H9 (cell line): ENCODE results near the gene P2RX6. TPM values are rescaled to one million over a fixed set of nuclear protein-coding genes. Genes with fewer than 3 reads are reported as not detected.

ENCODE experiments used
- DNase-seq: peaks from one replicate; pipeline ENCODE4 v3.0.0-alpha.2; 2017
- H2AFZ ChIP-seq: one replicate; pipeline ENCODE4 v1.6.1; 2013; ENCODE audit warnings: mild to moderate bottlenecking, low read length, control low read depth, moderate library complexity
- H2AK5ac ChIP-seq: 2 replicates; pipeline ENCODE4 v1.6.1; 2013; ENCODE audit warnings: low read length, control low read depth, mixed read lengths; ENCODE audit not compliant: insufficient read length
- H2BK120ac ChIP-seq: one replicate; pipeline ENCODE4 v1.6.1; 2013; ENCODE audit warnings: low read depth, mild to moderate bottlenecking, low read length, control low read depth, inconsistent platforms; ENCODE audit not compliant: poor library complexity, severe bottlenecking
- H2BK12ac ChIP-seq: 2 replicates; pipeline ENCODE4 v1.6.1; 2013; ENCODE audit warnings: low read length, control low read depth, mixed read lengths, low read depth; ENCODE audit not compliant: insufficient read length
- H2BK15ac ChIP-seq: 2 replicates; pipeline ENCODE4 v1.6.1; 2013; ENCODE audit warnings: low read depth, low read length, control low read depth
- H2BK20ac ChIP-seq: one replicate; pipeline ENCODE4 v1.6.1; 2013; ENCODE audit warnings: low read depth, mild to moderate bottlenecking, low read length, control low read depth, inconsistent platforms; ENCODE audit not compliant: poor library complexity, severe bottlenecking
- H2BK5ac ChIP-seq: 2 replicates; pipeline ENCODE4 v1.6.1; 2013; ENCODE audit warnings: low read length, control low read depth, mixed read lengths; ENCODE audit not compliant: insufficient read length
- H3K14ac ChIP-seq: 2 replicates; pipeline ENCODE4 v1.6.1; 2013; ENCODE audit warnings: low read length, control low read depth; ENCODE audit not compliant: insufficient read depth
- H3K18ac ChIP-seq: 2 replicates; pipeline ENCODE4 v1.6.1; 2013; ENCODE audit warnings: low read depth, mild to moderate bottlenecking, mixed read lengths, low read length, control low read depth; ENCODE audit not compliant: insufficient read length
- H3K23ac ChIP-seq: 2 replicates; pipeline ENCODE4 v1.6.1; 2013; ENCODE audit warnings: low read length, control low read depth, mixed read lengths, low read depth; ENCODE audit not compliant: insufficient read length
- H3K23me2 ChIP-seq: 2 replicates; pipeline ENCODE4 v1.6.1; 2013; ENCODE audit warnings: low read depth, mild to moderate bottlenecking, mixed read lengths, low read length, control low read depth; ENCODE audit not compliant: insufficient read length, poor library complexity, severe bottlenecking
- H3K27ac ChIP-seq: 2 replicates; pipeline ENCODE4 v1.5.1; 2013; ENCODE audit warnings: low read length, control low read depth, mixed read lengths, low read depth; ENCODE audit not compliant: insufficient read length
- H3K27me3 ChIP-seq: 2 replicates; pipeline ENCODE4 v1.6.1; 2013; ENCODE audit warnings: low read length, control low read depth, inconsistent platforms; ENCODE audit not compliant: insufficient read depth
- H3K4ac ChIP-seq: 2 replicates; pipeline ENCODE4 v1.6.1; 2013; ENCODE audit warnings: low read depth, mild to moderate bottlenecking, control low read depth, inconsistent platforms, low read length, moderate library complexity
- H3K4me1 ChIP-seq: 2 replicates; pipeline ENCODE4 v1.6.1; 2013; ENCODE audit warnings: low read length, control low read depth, inconsistent platforms; ENCODE audit not compliant: insufficient read depth
- H3K4me2 ChIP-seq: 2 replicates; pipeline ENCODE4 v1.6.1; 2013; ENCODE audit warnings: low read length, control low read depth, mixed read lengths; ENCODE audit not compliant: insufficient read length, insufficient read depth
- H3K56ac ChIP-seq: 2 replicates; pipeline ENCODE4 v1.6.1; 2013; ENCODE audit warnings: low read depth, mild to moderate bottlenecking, mixed read lengths, low read length, control low read depth; ENCODE audit not compliant: insufficient read length
- H3K79me1 ChIP-seq: 2 replicates; pipeline ENCODE4 v1.6.1; 2013; ENCODE audit warnings: low read depth, mild to moderate bottlenecking, moderate library complexity, low read length, control low read depth, inconsistent platforms; ENCODE audit not compliant: insufficient read depth, poor library complexity, severe bottlenecking
- H3K79me2 ChIP-seq: 2 replicates; pipeline ENCODE4 v1.6.1; 2013; ENCODE audit warnings: low read length, control low read depth, inconsistent platforms; ENCODE audit not compliant: insufficient read depth
- H3K9ac ChIP-seq: 2 replicates; pipeline ENCODE4 v1.6.1; 2013; ENCODE audit warnings: low read length, control low read depth, mixed read lengths; ENCODE audit not compliant: insufficient read length; ENCODE audit errors: extremely low read depth
- H3K9me3 ChIP-seq: one replicate; pipeline ENCODE4 v1.6.1; 2013; ENCODE audit warnings: low read depth, low read length, inconsistent platforms; ENCODE audit not compliant: control insufficient read depth
- H3T11ph ChIP-seq: one replicate; pipeline ENCODE4 v1.6.1; 2013; ENCODE audit warnings: mild to moderate bottlenecking, low read length, control low read depth, inconsistent platforms
- H4K20me1 ChIP-seq: one replicate; pipeline ENCODE4 v1.6.1; 2013; ENCODE audit not compliant: control insufficient read depth, insufficient read length, insufficient read depth
- H4K5ac ChIP-seq: 2 replicates; pipeline ENCODE4 v1.6.1; 2013; ENCODE audit warnings: low read depth, mild to moderate bottlenecking, mixed read lengths, low read length, control low read depth; ENCODE audit not compliant: insufficient read length
- H4K8ac ChIP-seq: replicated peaks from 2 replicates; pipeline ENCODE4 v1.6.1; 2013; ENCODE audit warnings: low read length, control low read depth, mixed read lengths, low read depth; ENCODE audit not compliant: insufficient read length
- H4K91ac ChIP-seq: 2 replicates; pipeline ENCODE4 v1.6.1; 2013; ENCODE audit warnings: low read depth, mild to moderate bottlenecking, moderate library complexity, mixed read lengths, low read length, control low read depth; ENCODE audit not compliant: insufficient read length
- H3K27ac Mint-ChIP-seq, 3 experiments: 2 replicates in 2 of 3; 3 replicates in 1 of 3; pipeline ENCODE4 v1.8.0; 2020 to 2021; ENCODE audit warnings: mixed read lengths in 3 of 3, mild to moderate bottlenecking in 1 of 3, moderate library complexity in 1 of 3
- H3K27me3 Mint-ChIP-seq: 2 replicates; pipeline ENCODE4 v1.8.0; 2021; ENCODE audit warnings: low read depth, mild to moderate bottlenecking, moderate library complexity, mixed read lengths
- H3K36me3 Mint-ChIP-seq, 3 experiments: 2 replicates in 2 of 3; 3 replicates in 1 of 3; pipeline ENCODE4 v1.8.0; 2020 to 2021; ENCODE audit warnings: low read depth in 3 of 3, mixed read lengths in 3 of 3; ENCODE audit not compliant: insufficient read depth in 1 of 3
- H3K4me1 Mint-ChIP-seq, 2 experiments: 2 replicates each; pipeline ENCODE4 v1.8.0; 2020; ENCODE audit warnings: mixed read lengths in 2 of 2
- H3K4me3 Mint-ChIP-seq, 2 experiments: 2 replicates in 1 of 2; 3 replicates in 1 of 2; pipeline ENCODE4 v1.8.0; 2020 to 2021; ENCODE audit warnings: mild to moderate bottlenecking in 2 of 2, mixed read lengths in 2 of 2, moderate library complexity in 1 of 2
- H3K9me3 Mint-ChIP-seq, 2 experiments: 2 replicates in 1 of 2; 3 replicates in 1 of 2; pipeline ENCODE4 v1.8.0; 2020; ENCODE audit warnings: mild to moderate bottlenecking in 2 of 2, mixed read lengths in 2 of 2, moderate library complexity in 1 of 2
- CTCF ChIP-seq: fragments of 200-600 bp; sonication (generic); conservative IDR thresholded peaks from 3 replicates; pipeline ENCODE4 v1.8.0; 2021; ENCODE audit warnings: antibody characterized with exemption, mild to moderate bottlenecking
- WGBS: extraction: QIAGEN DNeasy Blood & Tissue Kit; methylation state at CpG from one replicate; pipeline ENCODE4 v1.1.7; 2013; ENCODE audit warnings: missing lambda C conversion rate, low lambda C conversion rate, mixed read lengths; ENCODE audit not compliant: insufficient read length; ENCODE audit errors: extremely low coverage; 5-methylcytosine and 5-hydroxymethylcytosine counted together
- total RNA-seq: library from RNA; stranded (reverse); gene quantifications from 2 replicates; pipeline ENCODE4 v1.2.1, GENCODE V29; 2021

The P2RX6 gene
- total RNA-seq, 1 experiment from 2014 or later, result not detected

DNA sequence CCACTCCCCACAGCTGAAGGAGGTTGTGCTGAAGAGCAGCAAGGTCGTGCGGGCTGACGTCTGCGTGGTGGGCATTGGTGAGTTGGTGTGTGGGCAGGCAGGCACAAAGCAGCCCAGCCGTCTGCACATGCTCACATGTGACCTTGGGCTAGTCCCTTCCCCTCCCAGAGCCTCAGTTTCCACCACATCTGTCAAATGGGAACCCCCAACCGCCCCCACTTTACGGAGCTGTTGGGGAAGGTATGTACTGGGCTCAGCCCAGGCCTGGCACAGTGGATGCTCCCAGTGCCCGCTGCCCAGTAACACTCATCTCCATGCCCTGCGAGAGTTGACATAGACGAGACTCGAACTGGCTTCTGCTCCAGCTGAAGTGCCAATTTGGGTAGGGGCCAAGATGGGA is 37.9 kb upstream of the P2RX6 start:
- Mint-ChIP-seq H3K9me3 (peaks cover 13 to 15% of the 10 kb centered on the region in 2 experiments), H3K4me3 (no peak overlapping the region), H3K4me1 (peaks cover 24 to 30% of the 10 kb centered on the region in 2 experiments), H3K27me3 (peaks cover 77% of the 10 kb centered on the region), H3K36me3 (peaks cover 0 to 8% (median 4%) of the 10 kb centered on the region in 3 experiments; a peak in 4 of 7 replicates), H3K27ac (no peak overlapping the region)
- H3T11ph ChIP-seq, result no peak overlapping the region
- no peak overlapping the region for H2BK15ac ChIP-seq
- no peak overlapping the region for H2BK5ac ChIP-seq
- H3K79me2 ChIP-seq, result no peaks in the 10 kb centered on the region
- H2BK20ac ChIP-seq, result no peak overlapping the region
- no peak overlapping the region for H4K8ac ChIP-seq
- no peak overlapping the region for H3K56ac ChIP-seq
- DNase-seq, result no peak
- no peaks in the 10 kb centered on the region for H3K9me3 ChIP-seq
- H4K5ac ChIP-seq, result no peak overlapping the region
- H3K79me1 ChIP-seq, result no peaks in the 10 kb centered on the region
- H4K20me1 ChIP-seq, result no peaks in the 10 kb centered on the region
- TF ChIP-seq CTCF, result no peak
- no peak overlapping the region for H3K9ac ChIP-seq
- H3K27ac ChIP-seq, result no peak overlapping the region
- H3K4ac ChIP-seq, result no peak overlapping the region
- H3K18ac ChIP-seq, result no peak overlapping the region
- no peaks in the 10 kb centered on the region for H3K4me1 ChIP-seq
- no peak overlapping the region for H2BK120ac ChIP-seq
- H2AK5ac ChIP-seq, result no peak overlapping the region
- H3K23ac ChIP-seq, result no peak overlapping the region
- no peaks in the 10 kb centered on the region; the same call in 1 of the 2 replicates for H3K27me3 ChIP-seq
- no peak overlapping the region for H4K91ac ChIP-seq
- no peak overlapping the region for H2BK12ac ChIP-seq
- no CpG with 5 or more reads among the region's 11 CpGs for WGBS
- no peak overlapping the region for H3K4me2 ChIP-seq
- peaks cover 7% of the 10 kb centered on the region for H3K23me2 ChIP-seq
- no peak overlapping the region for H3K14ac ChIP-seq
- no peak overlapping the region for H2AFZ ChIP-seq
